ENCODE results near the gene UBE2M.

Gene UBE2M

GRCh38 chr19:58570770-58571574 is 12.6 kb upstream of the UBE2M start:
- Histone ChIP-seq H3K4me2 (ENCODE audit: low read length) (no peak overlapping the region; the same call in 1 of the 2 replicates), H3K9ac (ENCODE audit: low read length) (no peak overlapping the region), H3K79me2 (ENCODE audit: insufficient read depth, low read length) (no peaks in the 10 kb centered on the region), H3K9me2 (ENCODE audit: low read depth, low read length) (no peaks in the 10 kb centered on the region), H3K27ac (ENCODE audit: low read depth, low read length, poor library complexity, severe bottlenecking) (no peak overlapping the region), H4K20me1 (ENCODE audit: insufficient read depth, low read length) (no peaks in the 10 kb centered on the region), H3K4me1 (ENCODE audit: insufficient read depth, low read length, severe bottlenecking) (peaks cover 28% of the 10 kb centered on the region), H2AFZ (ENCODE audit: low read length) (no peak overlapping the region), H3K36me3 (ENCODE audit: insufficient read depth, low read length) (peaks cover 26% of the 10 kb centered on the region; the same call in 1 of the 2 replicates), H3K9me3 (ENCODE audit: low read length) (no peaks in the 10 kb centered on the region), H3F3A (ENCODE audit: insufficient read depth, low read length) (peaks cover 5% of the 10 kb centered on the region; the same call in 1 of the 2 replicates), H3K27me3 (ENCODE audit: insufficient read depth, low read length) (no peaks in the 10 kb centered on the region), H3K4me3 (ENCODE audit: low read depth, low read length, poor library complexity, severe bottlenecking) (no peak overlapping the region)
- TF ChIP-seq CTCF (IDR thresholded peaks at IDR 0.05; ENCODE audit: low read length) (no peak), EZH2 (IDR thresholded peaks at IDR 0.05; ENCODE audit: borderline replicate concordance, low read length) (no peak)

GRCh38 chr19:58569943-58570670 is 11.7 kb upstream of the UBE2M start:
- peaks cover 25% of the 10 kb centered on the region for H3K4me1 ChIP-seq (ENCODE audit: insufficient read depth, low read length, severe bottlenecking)
- no peak overlapping the region for H3K4me3 ChIP-seq (ENCODE audit: low read depth, low read length, poor library complexity, severe bottlenecking)
- no peak overlapping the region for H3K9ac ChIP-seq (ENCODE audit: low read length)
- no peaks in the 10 kb centered on the region for H3K9me3 ChIP-seq (ENCODE audit: low read length)
- H2AFZ ChIP-seq (ENCODE audit: low read length) = no peak overlapping the region
- H4K20me1 ChIP-seq (ENCODE audit: insufficient read depth, low read length) = no peaks in the 10 kb centered on the region
- H3K36me3 ChIP-seq (ENCODE audit: insufficient read depth, low read length) = peaks cover 26% of the 10 kb centered on the region; the same call in 1 of the 2 replicates
- peaks cover 5% of the 10 kb centered on the region; the same call in 1 of the 2 replicates for H3F3A ChIP-seq (ENCODE audit: insufficient read depth, low read length)
- no peaks in the 10 kb centered on the region for H3K79me2 ChIP-seq (ENCODE audit: insufficient read depth, low read length)
- H3K9me2 ChIP-seq (ENCODE audit: low read depth, low read length) = no peaks in the 10 kb centered on the region
- TF ChIP-seq CTCF (IDR thresholded peaks at IDR 0.05; ENCODE audit: low read length) (no peak), EZH2 (IDR thresholded peaks at IDR 0.05; ENCODE audit: borderline replicate concordance, low read length) (no peak)
- no peaks in the 10 kb centered on the region for H3K27me3 ChIP-seq (ENCODE audit: insufficient read depth, low read length)
- H3K4me2 ChIP-seq (ENCODE audit: low read length) = no peak overlapping the region
- H3K27ac ChIP-seq (ENCODE audit: low read depth, low read length, poor library complexity, severe bottlenecking) = no peak overlapping the region

- Histone ChIP-seq H3K9ac (ENCODE audit: low read length) (no peak overlapping the region), H3K27me3 (ENCODE audit: insufficient read depth, low read length) (no peaks in the 10 kb centered on the region), H3K4me3 (ENCODE audit: low read depth, low read length, poor library complexity, severe bottlenecking) (no peak overlapping the region), H3K27ac (ENCODE audit: low read depth, low read length, poor library complexity, severe bottlenecking) (no peak overlapping the region), H3K4me2 (ENCODE audit: low read length) (no peak overlapping the region), H3K79me2 (ENCODE audit: insufficient read depth, low read length) (no peaks in the 10 kb centered on the region), H3K4me1 (ENCODE audit: insufficient read depth, low read length, severe bottlenecking) (peaks cover 20% of the 10 kb centered on the region), H2AFZ (ENCODE audit: low read length) (no peak overlapping the region), H3K9me3 (ENCODE audit: low read length) (no peaks in the 10 kb centered on the region), H3F3A (ENCODE audit: insufficient read depth, low read length) (peaks cover 8% of the 10 kb centered on the region; the same call in 1 of the 2 replicates), H3K9me2 (ENCODE audit: low read depth, low read length) (no peaks in the 10 kb centered on the region), H3K36me3 (ENCODE audit: insufficient read depth, low read length) (peaks cover 26% of the 10 kb centered on the region; the same call in 1 of the 2 replicates), H4K20me1 (ENCODE audit: insufficient read depth, low read length) (no peaks in the 10 kb centered on the region)
- TF ChIP-seq EZH2 (IDR thresholded peaks at IDR 0.05; ENCODE audit: borderline replicate concordance, low read length) = no peak
- no peak for TF ChIP-seq CTCF (IDR thresholded peaks at IDR 0.05; ENCODE audit: low read length)
Observed at GRCh38 chr19:58569191-58569942, 11.0 kb upstream of the UBE2M start.

All from OCI-LY1 (cell line).